GM12872 (cell line): ENCODE results near the gene ATP11A.

Experiments
- CTCF ChIP-seq: IDR thresholded peaks from 3 replicates; pipeline ENCODE4 v1.5.1; 2011; ENCODE audit warnings: low read depth, mild to moderate bottlenecking, low read length, moderate library complexity; ENCODE audit not compliant: insufficient read depth

The ATP11A gene

DNA sequence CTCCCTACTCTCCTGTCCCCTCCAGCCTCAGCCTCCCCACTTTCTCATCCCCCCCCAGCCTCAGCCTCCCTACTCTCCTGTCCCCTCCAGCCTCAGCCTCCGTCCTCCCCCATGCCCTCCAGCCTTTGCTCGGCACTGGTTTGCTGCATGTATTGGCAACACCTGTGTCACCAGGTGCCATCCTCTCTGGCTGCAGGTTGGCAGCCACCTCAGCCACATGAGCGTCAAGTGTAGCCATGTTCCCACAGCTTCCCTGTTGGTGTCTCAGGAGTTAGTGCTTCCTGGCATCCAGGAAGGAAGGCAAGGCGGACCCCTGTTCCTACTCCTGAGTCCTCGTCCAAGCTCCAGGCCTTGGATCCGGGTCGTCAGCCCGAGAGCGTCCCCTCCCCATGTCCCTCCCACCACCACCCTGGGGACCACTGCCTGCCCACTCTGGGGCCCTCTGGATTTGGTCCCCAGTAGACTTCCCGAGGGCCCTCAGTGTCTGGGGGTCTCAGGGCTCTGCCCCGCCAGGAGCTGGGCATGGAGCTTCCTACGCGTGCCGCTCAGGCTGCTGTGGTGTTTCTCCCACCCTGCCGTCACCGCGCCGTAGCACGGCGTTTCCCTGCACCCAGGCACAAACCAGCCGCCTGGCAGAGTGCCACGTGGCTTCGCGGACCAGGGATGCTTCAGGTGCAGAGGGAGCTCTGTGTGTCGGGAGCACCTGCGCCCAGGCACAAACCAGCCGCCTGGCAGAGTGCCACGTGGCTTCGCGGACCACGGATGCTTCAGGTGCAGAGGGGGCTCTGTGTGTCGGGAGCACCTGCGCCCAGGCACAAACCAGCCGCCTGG, 150.8 kb downstream of the ATP11A start:
- no peak for TF ChIP-seq CTCF

GRCh38 chr13:112842343-112842856, 152.6 kb downstream of the ATP11A start:
- TF ChIP-seq CTCF: no peak

DNA sequence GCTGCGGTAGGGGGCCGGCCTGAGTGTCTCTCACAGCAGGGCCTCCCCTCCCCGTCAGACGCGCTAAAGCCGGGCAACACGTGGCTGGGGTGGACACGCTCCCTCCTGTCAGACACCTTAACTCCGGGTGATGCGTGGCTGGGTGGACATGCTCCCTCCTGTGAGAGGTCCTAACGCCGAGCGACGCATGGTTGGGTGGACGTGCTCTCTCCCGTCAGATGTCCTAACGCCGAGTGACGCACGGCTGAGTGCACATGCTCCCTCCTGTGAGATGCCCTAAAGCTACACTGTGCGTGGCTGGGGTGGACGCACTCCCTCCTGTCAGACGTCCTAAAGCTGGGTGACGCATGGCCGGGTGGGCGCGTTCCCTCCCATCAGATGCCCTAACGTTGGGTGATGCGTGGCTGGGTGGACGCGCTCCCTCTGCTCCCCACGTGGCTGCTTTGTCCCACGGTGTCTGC, 153.1 kb downstream of the ATP11A start:
- TF ChIP-seq CTCF: no peak

DNA sequence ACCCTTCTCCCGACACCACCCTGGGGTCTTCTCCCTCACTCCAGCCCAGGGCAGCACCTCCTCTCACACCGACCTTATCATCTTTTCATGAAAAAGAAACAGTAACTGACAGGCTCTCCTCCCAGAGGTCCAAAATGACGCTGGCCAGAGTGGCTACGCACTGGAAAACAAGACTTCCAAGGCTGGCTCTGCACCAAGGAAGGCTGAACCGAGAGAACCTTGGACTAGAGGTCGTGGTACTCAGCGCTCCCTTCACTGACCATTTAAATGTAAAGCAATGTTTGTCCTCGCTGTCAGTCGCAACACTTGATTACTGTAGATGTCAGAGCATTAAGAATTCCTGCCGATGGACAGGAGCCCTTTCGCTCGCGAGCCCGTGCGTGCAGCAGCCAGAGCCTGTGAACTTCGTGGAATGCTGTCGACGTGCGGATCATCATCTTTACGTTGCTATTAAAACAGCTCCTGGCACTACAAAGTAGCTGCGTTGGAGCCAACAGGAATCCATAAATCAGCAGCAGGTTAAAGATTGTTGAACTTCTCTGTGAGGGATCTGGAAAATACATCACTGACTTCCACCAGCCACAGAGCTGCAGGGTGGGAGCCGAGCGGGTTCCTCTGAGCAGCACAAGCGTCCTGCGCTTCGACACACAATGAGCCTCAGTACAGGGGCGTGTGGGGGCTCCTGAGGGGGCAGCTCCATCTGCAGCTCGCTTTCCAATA, 153.7 kb downstream of the ATP11A start:
- no peak for TF ChIP-seq CTCF

GRCh38 chr13:112844411-112844810, 154.6 kb downstream of the ATP11A start:
- TF ChIP-seq CTCF: no peak

- TF ChIP-seq CTCF: no peak
Observed at GRCh38 chr13:112844879-112845278, 155.0 kb downstream of the ATP11A start.

- no peak for TF ChIP-seq CTCF
Observed at GRCh38 chr13:112845511-112846144, 155.8 kb downstream of the ATP11A start.
